ENCODE data around the gene NUCB2. TPM values are rescaled to one million over a fixed set of nuclear protein-coding genes. Genes with fewer than 3 reads are reported as not detected.

Gene NUCB2
- total RNA-seq, 1 experiment from 2014 or later: 58.6 TPM

GRCh38 chr11:17244046-17244445, 32.5 kb upstream of the NUCB2 start:
- H3K4me3 Mint-ChIP-seq (ENCODE audit: low read depth, unreplicated experiment): no peak overlapping the region
- H3K27me3 Mint-ChIP-seq (ENCODE audit: unreplicated experiment): no peaks in the 10 kb centered on the region
- TF ChIP-seq CTCF (IDR thresholded peaks at IDR 0.05; ENCODE audit: unreplicated experiment): no peak
- no peaks in the 10 kb centered on the region for H3K9me3 Mint-ChIP-seq (ENCODE audit: low read depth, unreplicated experiment)
- no TSS peak for BruUV-seq (replicated peaks)
- no peaks in the 10 kb centered on the region for H3K4me1 Mint-ChIP-seq (ENCODE audit: low read depth, unreplicated experiment)
- H3K27ac Mint-ChIP-seq (ENCODE audit: unreplicated experiment): no peak overlapping the region
- intact Hi-C loops (cut with micrococcal nuclease; ENCODE audit: unreplicated experiment): no loop called here
- CTCF ChIA-PET: no interaction called here
- DNase-seq: no peak
- H3K36me3 Mint-ChIP-seq (ENCODE audit: insufficient read depth, unreplicated experiment): no peaks in the 10 kb centered on the region

- intact Hi-C loops (cut with micrococcal nuclease; ENCODE audit: unreplicated experiment): no loop called here
- H3K36me3 Mint-ChIP-seq (ENCODE audit: insufficient read depth, unreplicated experiment): no peaks in the 10 kb centered on the region
- no peak for DNase-seq
- H3K4me3 Mint-ChIP-seq (ENCODE audit: low read depth, unreplicated experiment): no peak overlapping the region
- H3K27me3 Mint-ChIP-seq (ENCODE audit: unreplicated experiment): no peaks in the 10 kb centered on the region
- no peak overlapping the region for H3K27ac Mint-ChIP-seq (ENCODE audit: unreplicated experiment)
- no TSS peak for BruUV-seq (replicated peaks)
- CTCF ChIA-PET: no interaction called here
- no peak for TF ChIP-seq CTCF (IDR thresholded peaks at IDR 0.05; ENCODE audit: unreplicated experiment)
- peaks cover 2% of the 10 kb centered on the region for H3K9me3 Mint-ChIP-seq (ENCODE audit: low read depth, unreplicated experiment)
- no peaks in the 10 kb centered on the region for H3K4me1 Mint-ChIP-seq (ENCODE audit: low read depth, unreplicated experiment)
Observed at GRCh38 chr11:17250561-17251350, 25.8 kb upstream of the NUCB2 start.

GRCh38 chr11:17252704-17253103, 23.8 kb upstream of the NUCB2 start:
- Mint-ChIP-seq H3K27ac (ENCODE audit: unreplicated experiment) (no peak overlapping the region), H3K9me3 (ENCODE audit: low read depth, unreplicated experiment) (peaks cover 2% of the 10 kb centered on the region), H3K36me3 (ENCODE audit: insufficient read depth, unreplicated experiment) (no peaks in the 10 kb centered on the region), H3K27me3 (ENCODE audit: unreplicated experiment) (no peaks in the 10 kb centered on the region), H3K4me1 (ENCODE audit: low read depth, unreplicated experiment) (peaks cover 14% of the 10 kb centered on the region), H3K4me3 (ENCODE audit: low read depth, unreplicated experiment) (no peak overlapping the region)
- no TSS peak for BruUV-seq (replicated peaks)
- CTCF ChIA-PET: no interaction called here
- intact Hi-C loops (cut with micrococcal nuclease; ENCODE audit: unreplicated experiment): no loop called here
- no peak for DNase-seq
- no peak for TF ChIP-seq CTCF (IDR thresholded peaks at IDR 0.05; ENCODE audit: unreplicated experiment)

GRCh38 chr11:17256512-17256911, 20.0 kb upstream of the NUCB2 start:
- no peak for TF ChIP-seq CTCF (IDR thresholded peaks at IDR 0.05; ENCODE audit: unreplicated experiment)
- no peak for DNase-seq
- H3K27ac Mint-ChIP-seq (ENCODE audit: unreplicated experiment): no peak overlapping the region
- CTCF ChIA-PET: no interaction called here
- no TSS peak for BruUV-seq (replicated peaks)
- H3K4me1 Mint-ChIP-seq (ENCODE audit: low read depth, unreplicated experiment): peaks cover 28% of the 10 kb centered on the region
- H3K4me3 Mint-ChIP-seq (ENCODE audit: low read depth, unreplicated experiment): no peak overlapping the region
- intact Hi-C loops (cut with micrococcal nuclease; ENCODE audit: unreplicated experiment): no loop called here
- H3K9me3 Mint-ChIP-seq (ENCODE audit: low read depth, unreplicated experiment): no peaks in the 10 kb centered on the region
- no peaks in the 10 kb centered on the region for H3K27me3 Mint-ChIP-seq (ENCODE audit: unreplicated experiment)
- H3K36me3 Mint-ChIP-seq (ENCODE audit: insufficient read depth, unreplicated experiment): no peaks in the 10 kb centered on the region

Measured in Calu3 (cell line).